GM19455 (cell line): Measurements from ENCODE around the gene ZFC3H1.

Experiments used
- ATAC-seq: cut with Tn5 transposase; IDR thresholded peaks from one replicate; pipeline ENCODE4 v1.9.1; 2021; ENCODE audit not compliant: unreplicated experiment

The ZFC3H1 gene

DNA sequence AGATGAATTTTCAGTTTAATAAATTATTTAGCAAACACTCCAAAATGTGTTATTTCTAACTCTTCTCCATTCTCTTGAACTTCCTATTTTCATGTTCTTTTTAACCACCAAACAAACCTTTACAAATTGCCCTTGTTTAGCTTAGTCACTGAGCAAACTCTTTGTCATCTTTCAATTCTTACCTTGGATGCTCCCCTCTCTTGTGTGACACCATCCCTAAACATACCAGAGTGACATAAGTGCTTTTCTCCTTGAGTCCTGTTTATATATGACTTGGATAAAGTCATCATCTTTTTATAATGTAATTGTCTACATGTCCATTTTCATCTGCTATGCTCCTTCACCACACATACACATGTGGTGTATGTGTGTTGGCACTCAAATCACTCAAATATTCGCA is 18.8 kb upstream of the ZFC3H1 start:
- ATAC-seq: no peak

DNA sequence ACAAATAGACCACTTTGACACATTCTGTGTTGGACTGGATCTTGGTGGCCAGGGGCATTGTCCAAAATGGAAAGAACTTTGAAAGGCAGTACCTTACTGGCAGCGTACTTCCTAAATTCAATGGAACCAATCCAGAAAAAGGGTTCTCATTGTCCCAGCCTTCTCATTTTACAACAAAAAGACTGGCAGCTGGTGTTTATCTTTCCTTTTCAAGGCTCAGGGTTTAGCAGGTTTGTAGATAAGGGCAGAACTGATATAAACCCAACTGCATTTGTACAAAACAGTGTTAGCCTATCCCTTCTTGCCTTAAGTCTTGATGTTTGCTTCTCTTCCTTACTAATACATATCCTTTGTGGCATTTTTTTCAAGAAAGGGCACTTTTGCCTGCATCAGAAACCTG is 8.2 kb upstream of the ZFC3H1 start:
- ATAC-seq: no peak

DNA sequence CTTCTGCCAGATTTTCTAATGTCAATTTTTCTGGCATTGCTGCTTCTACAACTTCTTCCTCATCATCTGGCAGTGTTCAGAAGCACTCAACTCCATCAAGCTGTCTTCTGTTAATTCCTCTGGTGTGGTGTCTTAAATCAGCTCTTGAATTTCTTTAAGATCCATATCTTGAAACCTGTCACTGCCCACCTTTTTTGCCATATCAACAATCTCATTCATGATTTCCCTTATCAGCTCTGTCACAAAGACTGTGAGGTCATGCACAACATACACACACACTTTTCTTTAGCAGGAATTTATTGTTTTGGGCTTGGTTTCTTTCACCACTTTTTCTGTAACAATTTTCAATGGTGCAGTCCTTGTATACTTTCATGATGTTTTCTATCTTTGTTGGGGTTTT is 7.7 kb upstream of the ZFC3H1 start:
- no peak for ATAC-seq

DNA sequence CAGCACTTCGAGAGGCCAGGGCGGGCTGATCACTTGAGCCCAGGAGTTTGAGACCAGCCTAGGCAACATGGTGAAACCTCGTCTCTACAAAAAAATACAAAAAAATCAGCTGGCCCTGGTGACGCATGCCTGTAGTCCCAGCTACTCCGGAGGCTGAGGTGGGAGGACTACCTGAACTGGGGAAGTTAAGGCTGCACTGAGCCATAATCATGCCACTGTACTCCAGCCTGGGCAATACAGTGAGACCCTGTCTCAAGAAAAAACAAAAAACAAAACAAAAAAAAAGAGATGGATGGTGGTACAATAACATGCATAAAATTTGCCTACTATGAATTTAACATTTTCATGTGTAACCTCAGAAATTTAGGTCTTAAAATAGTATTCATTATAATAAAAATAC is 2.6 kb upstream of the ZFC3H1 start:
- ATAC-seq: no peak

DNA sequence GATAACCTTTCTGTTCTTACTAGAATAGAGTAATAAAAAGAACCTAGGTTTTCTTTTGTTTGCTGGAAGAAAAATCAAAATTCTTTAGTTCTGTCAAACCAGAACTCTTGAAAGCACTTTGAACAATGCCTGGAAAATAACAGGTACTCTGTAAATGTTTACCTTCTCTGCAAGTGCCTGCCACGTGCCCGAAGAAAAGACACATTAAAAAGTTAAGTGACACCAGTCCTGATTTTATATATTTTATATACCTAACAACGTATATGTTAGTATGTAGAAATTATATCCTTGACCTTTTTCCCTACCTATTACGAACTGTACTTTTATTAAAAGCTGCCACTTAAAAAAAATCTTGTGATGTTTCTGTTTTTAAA is 1.4 kb upstream of the ZFC3H1 start:
- no peak for ATAC-seq

DNA sequence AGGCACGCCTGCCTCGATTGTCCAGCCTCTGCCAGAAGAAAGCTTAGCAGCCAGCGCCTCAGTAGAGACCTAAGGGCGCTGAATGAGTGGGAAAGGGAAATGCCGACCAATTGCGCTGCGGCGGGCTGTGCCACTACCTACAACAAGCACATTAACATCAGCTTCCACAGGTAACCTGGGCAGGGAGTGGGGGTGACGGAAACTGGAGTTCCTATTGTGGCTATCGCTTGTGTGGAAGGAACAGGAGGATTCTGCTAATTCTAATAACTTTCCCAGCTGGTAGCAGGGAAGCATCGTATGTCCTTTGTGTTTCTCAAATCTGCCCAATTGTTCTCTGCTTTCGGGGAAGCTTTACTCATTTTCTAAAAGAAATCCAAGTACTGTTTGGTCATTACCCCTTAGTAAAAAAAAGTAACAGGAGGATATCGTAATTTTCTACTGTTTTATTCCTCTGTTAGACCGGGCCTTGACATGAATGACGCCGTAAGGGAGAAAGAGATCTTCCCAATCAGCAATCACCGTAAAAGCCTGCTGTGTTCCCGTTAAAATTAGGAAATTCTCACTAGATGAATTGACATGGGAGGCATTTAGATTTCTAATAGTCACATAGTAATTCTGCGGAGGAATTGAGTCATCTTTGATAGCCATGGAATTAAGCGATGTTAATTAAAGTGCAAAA is 902 bp upstream of the ZFC3H1 start:
- peak; percentile 18 for ATAC-seq

DNA sequence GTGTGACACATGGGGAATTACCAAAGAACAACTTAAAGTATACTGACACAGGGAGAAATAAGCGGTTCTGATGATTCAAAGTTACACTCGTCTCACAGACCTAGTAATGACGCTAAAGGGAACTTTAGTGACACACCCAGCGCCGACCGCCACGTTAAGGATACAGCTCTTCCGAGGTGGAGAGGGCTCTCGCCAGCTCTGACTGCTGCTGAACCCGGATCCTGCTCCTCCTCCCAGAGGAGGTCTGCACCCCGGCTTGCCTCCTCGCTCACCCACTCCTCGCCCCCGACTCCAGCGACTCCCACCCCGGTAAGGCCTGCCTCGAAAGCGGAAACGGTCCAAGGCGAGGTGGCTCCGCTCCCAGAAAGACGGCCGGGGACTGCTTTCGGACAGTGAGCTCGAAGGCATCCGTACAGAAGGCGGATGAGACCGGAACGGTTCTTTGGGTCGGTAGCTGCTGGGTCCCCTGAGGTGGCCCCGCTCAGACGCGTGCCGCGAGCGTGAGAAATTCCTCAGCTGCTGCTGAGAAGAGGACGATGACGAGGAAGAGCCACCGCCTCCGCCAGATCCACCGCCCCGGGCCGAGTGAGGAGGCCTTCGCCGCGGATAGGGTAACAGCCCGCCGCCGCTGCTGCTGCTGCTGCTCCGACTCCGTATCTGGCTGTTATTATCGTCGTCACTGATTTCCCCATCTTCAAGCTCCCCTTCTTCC is 643 bp downstream of the ZFC3H1 start:
- peak; percentile 31 for ATAC-seq

DNA sequence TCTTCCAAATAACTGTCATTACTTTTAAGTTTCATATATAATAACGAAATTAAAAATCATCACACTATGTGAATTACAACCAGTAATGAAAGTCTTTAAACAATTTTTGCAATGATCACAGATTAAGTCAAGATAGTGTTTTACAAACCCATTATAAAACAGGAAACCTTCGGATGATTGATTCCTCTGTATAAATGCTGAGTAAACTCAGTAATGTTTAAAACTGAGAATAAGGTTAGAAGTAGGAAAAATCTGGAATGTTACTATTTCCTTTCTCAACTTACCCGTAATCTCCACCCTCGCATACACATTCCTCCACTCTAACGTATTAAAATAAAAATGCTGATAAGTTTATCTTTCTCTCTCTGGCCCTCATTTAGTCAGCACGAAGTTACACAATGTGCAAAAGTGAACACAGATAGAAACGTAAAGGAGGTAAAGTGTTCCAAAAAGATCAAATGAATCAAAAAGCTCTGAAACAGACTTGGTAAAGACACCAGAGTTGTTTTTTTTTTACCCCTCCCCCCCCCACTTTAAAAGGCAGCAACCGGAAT is 1.6 kb downstream of the ZFC3H1 start:
- no peak for ATAC-seq

DNA sequence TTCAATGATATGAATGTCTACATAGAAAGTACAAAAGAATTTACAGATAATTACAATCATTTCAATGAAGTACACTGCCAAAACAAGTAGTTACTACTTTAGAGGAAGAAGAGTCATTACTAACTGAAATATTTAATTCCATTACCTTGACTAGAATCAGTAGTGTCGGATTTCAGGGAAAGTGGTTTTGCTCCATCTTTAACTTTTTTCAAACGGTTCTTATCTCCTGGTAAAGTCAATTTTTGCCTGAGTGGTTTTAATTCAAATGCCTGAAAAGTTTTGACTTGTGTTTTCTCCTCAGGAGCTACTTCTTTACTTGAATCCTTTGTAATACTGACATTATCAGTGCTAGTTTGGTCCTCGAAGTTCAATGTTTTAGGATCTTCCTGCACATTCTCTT is 6.9 kb downstream of the ZFC3H1 start:
- no peak for ATAC-seq

DNA sequence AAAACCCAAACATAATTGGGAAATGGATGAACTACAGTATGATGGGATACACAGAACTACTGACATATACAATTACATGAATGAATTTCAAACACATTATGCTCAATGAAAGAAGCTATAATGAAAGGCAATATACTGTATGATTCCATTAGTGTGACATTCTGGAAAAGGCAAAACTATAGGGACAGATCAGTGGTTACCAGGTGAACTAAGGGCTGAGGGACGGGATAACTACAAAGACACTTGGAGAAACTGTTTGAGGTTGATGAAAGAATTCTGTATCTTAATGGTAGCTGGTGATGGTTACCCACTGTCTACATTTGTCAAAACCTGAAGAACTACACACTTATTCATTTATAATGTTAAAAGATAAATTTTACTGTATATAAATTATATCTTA is 7.7 kb downstream of the ZFC3H1 start:
- no peak for ATAC-seq

DNA sequence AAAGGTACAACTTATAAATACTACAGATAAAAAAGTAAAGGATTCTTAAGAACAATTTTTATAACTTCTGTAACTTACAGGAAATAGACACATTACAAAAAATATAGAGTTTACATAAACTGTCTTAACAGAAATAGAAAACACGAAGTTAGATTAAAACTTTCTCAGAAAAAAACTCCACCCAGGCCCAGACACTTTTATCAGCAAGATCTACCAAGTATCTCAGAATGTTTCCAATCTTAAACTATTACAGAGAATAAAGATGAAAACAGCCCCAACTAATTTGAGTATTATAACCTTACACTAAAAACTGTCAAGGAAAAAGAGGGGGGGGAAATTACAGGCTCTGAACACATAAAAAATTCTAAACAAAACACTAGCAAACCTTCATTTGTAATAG is 8.2 kb downstream of the ZFC3H1 start:
- ATAC-seq: no peak

DNA sequence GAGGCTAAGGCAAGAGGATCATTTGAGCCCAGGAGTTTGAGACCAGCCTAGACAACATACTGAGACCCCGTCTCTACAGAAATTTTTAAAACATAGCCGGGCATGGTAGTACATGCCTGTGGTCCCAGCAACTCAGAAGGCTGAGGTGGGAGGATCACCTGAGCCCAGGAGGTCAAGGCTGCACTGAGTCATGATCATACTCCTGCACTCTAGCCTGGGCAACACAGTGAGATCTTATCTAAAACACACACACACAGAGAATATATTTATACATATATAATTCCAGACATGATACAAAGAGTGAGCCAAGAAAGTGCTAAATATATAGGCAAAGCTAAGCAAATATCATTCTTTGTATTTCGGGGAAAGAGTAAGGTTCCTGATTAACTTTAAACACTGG is 9.4 kb downstream of the ZFC3H1 start:
- ATAC-seq: no peak

DNA sequence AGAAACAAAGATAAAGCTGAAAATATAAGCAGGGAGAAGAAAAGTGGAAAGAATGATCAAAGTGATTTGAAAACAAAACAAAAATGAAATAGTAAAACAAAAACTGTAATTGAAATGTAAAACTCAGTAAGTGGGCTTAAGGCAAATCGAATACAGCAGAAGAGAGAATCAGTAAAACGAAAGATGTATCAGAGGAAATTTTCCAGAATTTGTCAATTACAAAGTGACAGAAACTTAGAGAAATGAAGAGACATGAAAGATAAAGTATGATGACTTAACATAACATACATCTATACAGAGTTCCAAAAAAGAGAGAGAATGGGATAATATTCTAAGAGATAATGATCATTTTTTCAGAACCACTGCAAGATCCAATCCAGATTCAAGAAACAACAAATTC is 10.5 kb downstream of the ZFC3H1 start:
- no peak for ATAC-seq

DNA sequence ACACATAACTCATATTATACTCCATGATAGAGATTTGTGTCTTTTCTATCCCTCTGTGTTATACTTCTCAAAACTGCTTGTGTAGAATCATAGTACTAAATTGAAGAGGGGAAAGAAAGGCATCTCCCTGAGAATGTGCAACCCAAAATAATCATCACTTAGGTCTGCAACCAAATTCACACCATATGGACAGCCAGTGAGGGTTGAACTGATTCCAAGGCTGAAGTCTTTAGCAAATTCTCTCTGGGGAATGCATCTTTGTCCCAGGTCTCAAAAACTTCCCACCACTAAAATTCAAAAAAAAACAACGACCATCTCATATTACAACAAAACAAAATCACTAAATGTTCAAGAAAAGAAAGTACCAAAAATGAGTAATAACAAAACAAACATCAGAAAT is 11.0 kb downstream of the ZFC3H1 start:
- ATAC-seq: no peak

DNA sequence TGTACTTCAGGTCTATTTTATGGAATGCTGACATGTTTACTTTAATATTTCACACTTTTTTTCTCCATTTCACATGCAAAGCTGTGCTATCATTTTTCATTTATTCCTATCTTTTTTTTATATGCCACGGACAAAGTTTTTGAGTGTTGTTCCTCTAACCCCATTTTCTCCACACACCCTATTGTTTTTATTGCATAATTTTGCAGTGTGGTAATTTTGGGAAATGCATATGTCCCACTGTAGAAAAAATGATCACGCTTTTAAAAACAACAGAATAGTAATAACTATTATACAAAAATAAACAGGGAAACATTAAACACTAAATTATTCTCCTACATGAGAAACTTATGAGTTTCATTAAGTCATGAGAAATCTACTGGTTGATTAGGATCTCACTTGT is 14.2 kb downstream of the ZFC3H1 start:
- no peak for ATAC-seq

DNA sequence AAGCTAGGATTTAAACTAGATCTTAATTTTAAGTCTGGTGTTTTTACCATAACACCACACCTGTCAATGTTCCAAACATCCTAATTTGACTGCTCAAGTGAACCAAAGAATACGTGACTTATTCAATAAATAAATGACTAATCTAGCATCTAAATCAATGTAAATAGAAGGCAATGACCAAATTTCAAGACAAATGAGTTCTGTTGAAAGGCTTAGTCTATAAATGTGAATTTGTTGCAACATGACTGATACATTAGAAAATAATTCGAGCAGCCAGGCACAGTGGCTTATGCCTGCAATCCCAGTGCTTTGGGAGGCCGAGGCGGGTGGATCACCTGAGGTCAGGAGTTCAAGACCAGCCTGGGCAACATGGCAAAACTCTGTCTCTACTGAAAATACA is 15.1 kb downstream of the ZFC3H1 start:
- no peak for ATAC-seq

DNA sequence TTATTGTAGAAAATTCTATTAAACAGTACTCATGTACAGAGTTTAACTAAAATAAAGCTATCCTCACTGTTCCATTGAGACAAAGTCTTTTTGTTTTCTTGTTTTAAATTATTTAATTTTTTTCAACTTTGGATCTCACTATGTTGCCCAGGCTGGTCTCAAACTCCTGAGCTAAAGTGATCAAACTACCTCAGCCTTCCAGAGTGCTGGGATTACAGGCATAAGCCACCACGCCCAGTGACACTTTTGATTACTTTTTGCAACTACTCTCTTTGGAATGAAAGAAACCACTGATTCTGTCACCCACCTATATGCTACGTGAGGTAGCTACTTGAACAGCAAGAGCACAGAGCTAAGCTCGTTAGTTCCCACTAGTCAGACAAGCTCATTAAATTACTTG is 17.1 kb downstream of the ZFC3H1 start:
- ATAC-seq: no peak

DNA sequence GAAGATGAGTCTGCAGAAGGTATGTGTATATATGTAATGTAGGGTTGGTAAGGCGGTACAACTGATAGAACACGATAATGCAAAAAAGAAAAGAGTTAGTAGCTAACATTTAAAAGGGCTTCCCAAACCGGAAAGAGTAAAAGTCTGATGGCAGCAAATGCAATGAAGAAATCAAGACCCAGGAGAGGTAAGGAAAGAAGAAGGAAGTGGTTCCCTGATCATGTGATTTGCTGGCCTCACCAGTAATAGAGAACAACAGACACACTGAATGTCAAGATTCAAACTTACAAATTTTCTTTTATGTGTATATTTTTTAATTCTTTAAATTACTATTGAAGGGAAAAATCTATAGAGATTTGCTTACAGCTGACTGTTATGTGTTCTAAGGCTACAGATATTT is 18.4 kb downstream of the ZFC3H1 start:
- no peak for ATAC-seq

DNA sequence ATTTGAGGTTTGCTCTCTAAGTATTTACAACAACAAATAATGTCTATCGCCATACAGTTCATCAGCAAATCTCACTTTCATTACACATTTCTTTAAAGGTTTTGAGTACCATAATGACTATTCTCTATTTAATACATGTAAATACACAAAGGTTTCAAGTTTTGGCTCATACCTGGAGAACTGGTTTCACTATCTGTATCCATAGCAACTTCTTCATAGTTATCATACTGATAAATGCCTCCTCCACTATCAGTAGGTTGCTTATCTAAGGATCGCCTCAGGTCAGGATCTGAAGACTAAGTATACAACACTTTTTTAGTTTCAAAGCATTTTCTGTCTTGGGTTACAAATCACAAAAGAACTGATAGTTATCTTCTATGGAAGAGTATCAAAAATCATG is 21.4 kb downstream of the ZFC3H1 start:
- no peak for ATAC-seq

DNA sequence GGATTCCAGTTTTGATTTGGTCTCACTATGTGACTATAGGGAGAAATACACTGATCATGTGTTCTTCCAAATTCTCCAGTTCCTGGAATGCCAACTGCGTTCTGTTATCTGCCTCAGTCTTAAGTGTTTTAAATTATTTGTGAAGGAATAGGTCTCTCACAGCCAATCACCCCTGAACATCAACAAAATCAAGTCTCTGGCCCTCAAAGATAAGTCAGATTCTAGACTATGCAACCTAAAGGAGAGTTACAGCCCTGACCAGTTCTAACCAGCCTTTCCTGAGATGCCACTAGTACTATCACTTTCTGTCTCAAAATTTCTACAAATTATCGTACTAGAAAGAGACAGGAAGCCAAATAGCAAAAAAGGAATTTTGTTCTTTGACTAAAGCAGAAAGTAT is 22.3 kb downstream of the ZFC3H1 start:
- no peak for ATAC-seq

DNA sequence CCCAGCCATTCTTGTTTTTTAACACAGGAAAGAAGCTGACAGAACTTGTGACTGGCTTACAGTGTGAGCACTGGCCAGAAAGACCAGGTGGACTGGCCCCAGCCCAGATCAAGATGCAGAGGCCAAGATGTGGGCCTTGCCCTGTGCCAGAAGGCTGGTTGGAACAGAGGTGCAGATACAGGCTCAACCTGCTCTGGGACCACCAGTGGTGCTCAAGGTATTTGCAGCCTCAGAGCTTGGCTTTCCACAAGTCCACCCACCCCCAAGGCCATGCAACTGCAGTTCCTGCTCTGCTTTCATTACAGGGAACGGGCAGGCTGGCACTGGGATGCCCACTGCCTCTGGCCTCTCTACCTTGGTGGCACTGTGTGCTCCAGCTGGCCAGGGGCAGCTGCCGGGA is 23.3 kb downstream of the ZFC3H1 start:
- no peak for ATAC-seq

DNA sequence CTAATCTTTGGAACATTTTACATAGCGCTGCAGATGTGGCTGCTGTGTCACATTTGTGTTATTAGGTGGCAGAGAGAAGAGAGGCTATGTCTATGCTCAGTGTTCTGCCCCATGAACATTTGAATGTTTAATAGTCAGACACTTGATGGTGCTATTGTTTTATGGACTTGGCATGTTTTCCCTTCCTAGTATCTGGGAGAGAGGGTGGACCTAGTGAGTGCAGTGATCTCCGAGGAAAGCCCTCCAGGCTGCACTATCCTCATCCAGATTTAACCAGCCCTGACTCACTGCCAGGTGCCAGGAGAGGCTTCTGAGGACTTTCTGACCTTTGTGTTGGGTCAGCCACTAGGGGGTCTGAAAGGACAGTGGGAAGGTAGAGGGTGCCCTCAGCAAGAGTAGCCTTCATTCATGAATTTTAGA is 24.3 kb downstream of the ZFC3H1 start:
- ATAC-seq: no peak

DNA sequence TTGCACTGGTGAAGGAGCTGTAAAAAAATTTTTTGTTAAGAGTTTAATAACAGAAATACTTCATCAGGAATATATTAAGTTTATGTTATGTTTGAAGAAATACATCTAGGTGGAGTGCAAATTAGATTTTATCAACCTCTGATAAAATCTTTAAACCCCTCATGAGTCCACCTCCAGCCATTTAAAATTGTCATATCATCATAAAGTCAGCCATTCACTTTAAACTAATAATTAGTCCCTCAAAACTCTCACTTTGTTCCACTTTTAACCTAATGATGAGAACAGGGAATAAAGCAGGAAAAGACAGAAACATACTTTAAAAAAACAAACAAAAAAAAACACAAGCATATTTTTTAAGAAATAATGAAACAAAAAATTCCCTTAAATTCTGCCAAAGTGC is 25.1 kb downstream of the ZFC3H1 start:
- ATAC-seq: no peak
